NB4 (cell line): ENCODE results near the gene GRIK3.

Source experiments
- MYC ChIP-seq: IDR thresholded peaks from 2 replicates; pipeline ENCODE4 v1.6.1; 2011; ENCODE audit warnings: low read depth, low read length
- POLR2A ChIP-seq: IDR thresholded peaks from 2 replicates; pipeline ENCODE4 v1.6.1; 2011; ENCODE audit warnings: mild to moderate bottlenecking; ENCODE audit not compliant: insufficient read length; ENCODE audit errors: extremely low read depth
- TF ChIP-seq, protein P1 (sequence below): IDR thresholded peaks from one replicate; pipeline ENCODE4 v1.5.1; 2012; ENCODE audit warnings: low read depth, low read length
- TF ChIP-seq, protein P2 (sequence below): IDR thresholded peaks from 2 replicates; pipeline ENCODE4 v1.6.1; 2011; ENCODE audit warnings: low read depth, low read length

DNA sequence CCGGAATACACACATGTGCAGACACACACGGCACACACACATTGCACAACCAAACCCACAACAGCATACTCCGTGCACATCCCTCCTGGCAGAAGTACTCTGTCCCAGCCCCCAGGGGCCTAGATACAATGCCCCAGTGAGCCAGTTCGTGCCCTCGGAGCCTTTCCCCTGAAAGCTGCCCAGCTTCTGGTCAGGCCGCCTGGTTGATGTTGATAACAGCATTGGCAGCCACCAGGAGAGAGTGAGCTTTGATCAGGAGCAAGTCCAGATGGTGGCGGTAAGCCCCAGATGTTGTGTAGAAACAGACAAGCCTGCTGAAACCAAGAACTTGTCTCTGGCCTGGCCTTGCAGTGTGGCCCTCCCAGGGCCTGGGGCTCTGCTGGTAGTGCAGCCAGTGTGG is 109.1 kb downstream of the GRIK3 start:
- TF ChIP-seq, protein P1, sequence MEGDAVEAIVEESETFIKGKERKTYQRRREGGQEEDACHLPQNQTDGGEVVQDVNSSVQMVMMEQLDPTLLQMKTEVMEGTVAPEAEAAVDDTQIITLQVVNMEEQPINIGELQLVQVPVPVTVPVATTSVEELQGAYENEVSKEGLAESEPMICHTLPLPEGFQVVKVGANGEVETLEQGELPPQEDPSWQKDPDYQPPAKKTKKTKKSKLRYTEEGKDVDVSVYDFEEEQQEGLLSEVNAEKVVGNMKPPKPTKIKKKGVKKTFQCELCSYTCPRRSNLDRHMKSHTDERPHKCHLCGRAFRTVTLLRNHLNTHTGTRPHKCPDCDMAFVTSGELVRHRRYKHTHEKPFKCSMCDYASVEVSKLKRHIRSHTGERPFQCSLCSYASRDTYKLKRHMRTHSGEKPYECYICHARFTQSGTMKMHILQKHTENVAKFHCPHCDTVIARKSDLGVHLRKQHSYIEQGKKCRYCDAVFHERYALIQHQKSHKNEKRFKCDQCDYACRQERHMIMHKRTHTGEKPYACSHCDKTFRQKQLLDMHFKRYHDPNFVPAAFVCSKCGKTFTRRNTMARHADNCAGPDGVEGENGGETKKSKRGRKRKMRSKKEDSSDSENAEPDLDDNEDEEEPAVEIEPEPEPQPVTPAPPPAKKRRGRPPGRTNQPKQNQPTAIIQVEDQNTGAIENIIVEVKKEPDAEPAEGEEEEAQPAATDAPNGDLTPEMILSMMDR = no peak
- TF ChIP-seq POLR2A (no peak), MYC (no peak)
- TF ChIP-seq, protein P2, sequence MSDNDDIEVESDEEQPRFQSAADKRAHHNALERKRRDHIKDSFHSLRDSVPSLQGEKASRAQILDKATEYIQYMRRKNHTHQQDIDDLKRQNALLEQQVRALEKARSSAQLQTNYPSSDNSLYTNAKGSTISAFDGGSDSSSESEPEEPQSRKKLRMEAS = no peak
